ENCODE measurements around the gene BDNF. TPM values are rescaled to one million over a fixed set of nuclear protein-coding genes. Genes with fewer than 3 reads are reported as not detected.

The BDNF gene
- total and polyA plus RNA-seq, 12 donors: 0.16 to 19.1 (median 2.5) TPM

GRCh38 chr11:27721264-27722116 lies 21.2 kb upstream of the BDNF start:
- no peak for ATAC-seq
- intact Hi-C loops (cut with DNase I): no loop called here
- H3K27me3 ChIP-seq: peaks cover 10 to 89% (median 85%) of the 10 kb centered on the region in 7 donors
- H3K36me3 ChIP-seq: no peaks in the 10 kb centered on the region
- DNase-seq: no peak
- H3K27ac ChIP-seq: no peak overlapping the region
- no peak for TF ChIP-seq CTCF (IDR thresholded peaks at IDR 0.05)
- H3K9me3 ChIP-seq: no peaks in the 10 kb centered on the region
- 4% methylated on average over 37 of the region's 37 CpGs for WGBS, 2 donors
- peaks cover 0 to 35% (median 18%) of the 10 kb centered on the region in 9 donors for H3K4me1 ChIP-seq
- H3K4me3 ChIP-seq: peak overlapping the region in 5 of 10 donors; percentile 32 to 53 (median 46)

- H3K27ac ChIP-seq: no peak overlapping the region
- TF ChIP-seq CTCF (IDR thresholded peaks at IDR 0.05): no peak
- H3K27me3 ChIP-seq: peaks cover 10 to 95% (median 90%) of the 10 kb centered on the region in 7 donors
- no peaks in the 10 kb centered on the region for H3K36me3 ChIP-seq
- peaks cover 0 to 35% (median 18%) of the 10 kb centered on the region in 9 donors for H3K4me1 ChIP-seq
- DNase-seq: peak in 1 of 2 donors; percentile 40
- WGBS, 2 donors: 3 to 4% methylated on average over 25 of the region's 25 CpGs
- H3K4me3 ChIP-seq: no peak overlapping the region
- peak in 1 of 8 donors; percentile 39 for ATAC-seq
- no peaks in the 10 kb centered on the region for H3K9me3 ChIP-seq
- intact Hi-C loops (cut with DNase I): no loop called here
Observed at GRCh38 chr11:27720277-27720830, 20.1 kb upstream of the BDNF start.

GRCh38 chr11:27719546-27719925 lies 19.3 kb upstream of the BDNF start:
- H3K4me1 ChIP-seq: peaks cover 0 to 35% (median 18%) of the 10 kb centered on the region in 9 donors
- intact Hi-C loops (cut with DNase I): no loop called here
- H3K9me3 ChIP-seq: no peaks in the 10 kb centered on the region
- no peak for TF ChIP-seq CTCF (IDR thresholded peaks at IDR 0.05)
- peak overlapping the region; percentile 6 to 59 (median 49) for H3K4me3 ChIP-seq
- H3K27ac ChIP-seq: no peak overlapping the region
- 1 to 2% methylated on average over 15 to 16 of the region's 16 CpGs for WGBS, 2 donors
- peaks cover 10 to 96% (median 90%) of the 10 kb centered on the region in 7 donors for H3K27me3 ChIP-seq
- ATAC-seq (no peak), DNase-seq (no peak)
- no peaks in the 10 kb centered on the region for H3K36me3 ChIP-seq

- intact Hi-C loops (cut with DNase I): no loop called here
- Histone ChIP-seq H3K4me3 (peak overlapping the region; percentile 6 to 59 (median 49)), H3K4me1 (peaks cover 0 to 35% (median 18%) of the 10 kb centered on the region in 9 donors), H3K27me3 (peaks cover 10 to 95% (median 89%) of the 10 kb centered on the region in 7 donors), H3K36me3 (no peaks in the 10 kb centered on the region), H3K27ac (no peak overlapping the region), H3K9me3 (no peaks in the 10 kb centered on the region)
- TF ChIP-seq CTCF (IDR thresholded peaks at IDR 0.05): no peak
- WGBS, 2 donors: 0 to 1% methylated on average over 52 of the region's 52 CpGs
- DNase-seq: peak; percentile 10 to 32
- ATAC-seq: peak; percentile 77 to 95 (median 86)
Observed at GRCh38 chr11:27718863-27719545, 18.7 kb upstream of the BDNF start.
